ENCODE measurements around the gene NAA16. TPM values are rescaled to one million over a fixed set of nuclear protein-coding genes. Genes with fewer than 3 reads are reported as not detected.
A peak's percentile ranks its signal among the peaks of the same experiment; 100 is the strongest.

The NAA16 gene
- total RNA-seq, 2 experiments from 2014 or later, result 23.5 to 32.8 TPM

- ATAC-seq, result no peak
- CTCF ChIA-PET, result interaction anchor here (1.2 to 1.9 kb wide), 2 partner anchors 10 to 25 kb away, joined by 3 to 4 read pairs; no protein-coding TSS in a partner anchor
Measured at GRCh38 chr13:41377446-41377845, 66.4 kb downstream of the NAA16 start.

GRCh38 chr13:41382431-41382830 lies 71.4 kb downstream of the NAA16 start:
- ChIA-PET CTCF (no interaction called here), POLR2A (interaction anchor here (0.9 kb wide), 1 partner anchor 9 kb away, joined by 3 read pairs; no protein-coding TSS in a partner anchor)
- Mint-ChIP-seq H3K27ac (no peak overlapping the region), H3K27me3 (no peaks in the 10 kb centered on the region), H3K36me3 (ENCODE audit: low read depth) (peaks cover 2% of the 10 kb centered on the region), H3K4me1 (ENCODE audit: low read depth) (peaks cover 13% of the 10 kb centered on the region), H3K9me3 (no peaks in the 10 kb centered on the region), H3K4me3 (no peak overlapping the region)
- DNase-seq (no peak), ATAC-seq (no peak)
- intact Hi-C loops (cut with micrococcal nuclease), result loop anchor here (10.0 kb wide), 1 partner anchor 272 kb away; no protein-coding TSS in a partner anchor
- no peak for TF ChIP-seq CTCF (IDR thresholded peaks at IDR 0.05)

More at GRCh38 chr13:41377446-41377845, 66.4 kb downstream of the NAA16 start:
- intact Hi-C loops (cut with micrococcal nuclease), result no loop called here
- POLR2A ChIA-PET, result no interaction called here
- H3K9me3 Mint-ChIP-seq, result no peaks in the 10 kb centered on the region
- no peak overlapping the region for H3K4me3 Mint-ChIP-seq
- no peak overlapping the region for H3K27ac Mint-ChIP-seq
- no peak for DNase-seq
- H3K36me3 Mint-ChIP-seq (ENCODE audit: low read depth), result peaks cover 29% of the 10 kb centered on the region
- no peak for TF ChIP-seq CTCF (IDR thresholded peaks at IDR 0.05)
- no peaks in the 10 kb centered on the region for H3K27me3 Mint-ChIP-seq
- H3K4me1 Mint-ChIP-seq (ENCODE audit: low read depth), result peaks cover 5% of the 10 kb centered on the region

GRCh38 chr13:41383386-41383785 lies 72.3 kb downstream of the NAA16 start:
- no peak for TF ChIP-seq CTCF (IDR thresholded peaks at IDR 0.05)
- intact Hi-C loops (cut with micrococcal nuclease), result loop anchor here (10.0 kb wide), 1 partner anchor 271 kb away; no protein-coding TSS in a partner anchor
- DNase-seq (no peak), ATAC-seq (no peak)
- peaks cover 13% of the 10 kb centered on the region for H3K4me1 Mint-ChIP-seq (ENCODE audit: low read depth)
- no peaks in the 10 kb centered on the region for H3K9me3 Mint-ChIP-seq
- no peak overlapping the region for H3K27ac Mint-ChIP-seq
- no peaks in the 10 kb centered on the region for H3K36me3 Mint-ChIP-seq (ENCODE audit: low read depth)
- ChIA-PET CTCF (interaction anchor here (1.3 to 2.1 kb wide), 3 partner anchors 11 to 269 kb away, joined by 3 to 6 read pairs (median 6); no protein-coding TSS in a partner anchor), POLR2A (no interaction called here)
- H3K4me3 Mint-ChIP-seq, result no peak overlapping the region
- no peaks in the 10 kb centered on the region for H3K27me3 Mint-ChIP-seq

GRCh38 chr13:41384749-41385503 lies 73.9 kb downstream of the NAA16 start:
- ChIA-PET POLR2A (no interaction called here), CTCF (interaction anchor here (0.6 to 2.1 kb wide), 6 partner anchors 11 to 274 kb away, joined by 3 to 6 read pairs (median 3); no protein-coding TSS in a partner anchor)
- intact Hi-C loops (cut with micrococcal nuclease), result loop anchor here (10.0 kb wide), 1 partner anchor 270 kb away; no protein-coding TSS in a partner anchor
- no peak overlapping the region for H3K4me3 Mint-ChIP-seq
- no peaks in the 10 kb centered on the region for H3K36me3 Mint-ChIP-seq (ENCODE audit: low read depth)
- H3K9me3 Mint-ChIP-seq, result no peaks in the 10 kb centered on the region
- no peaks in the 10 kb centered on the region for H3K27me3 Mint-ChIP-seq
- ATAC-seq, result no peak
- H3K27ac Mint-ChIP-seq, result no peak overlapping the region
- peak; percentile 56 for TF ChIP-seq CTCF (IDR thresholded peaks at IDR 0.05)
- peaks cover 13% of the 10 kb centered on the region for H3K4me1 Mint-ChIP-seq (ENCODE audit: low read depth)
- no peak for DNase-seq

- TF ChIP-seq CTCF (IDR thresholded peaks at IDR 0.05), result no peak
- POLR2A ChIA-PET, result no interaction called here
- H3K4me1 Mint-ChIP-seq (ENCODE audit: low read depth), result peaks cover 11% of the 10 kb centered on the region
- H3K27ac Mint-ChIP-seq, result no peak overlapping the region
- ATAC-seq (no peak), DNase-seq (no peak)
- no peaks in the 10 kb centered on the region for H3K36me3 Mint-ChIP-seq (ENCODE audit: low read depth)
- CTCF ChIA-PET, result interaction anchor here (0.9 to 1.0 kb wide), 2 partner anchors 15 to 267 kb away, joined by 3 to 4 read pairs; no protein-coding TSS in a partner anchor
- H3K9me3 Mint-ChIP-seq, result no peaks in the 10 kb centered on the region
- intact Hi-C loops (cut with micrococcal nuclease), result loop anchor here (10.0 kb wide), 1 partner anchor 269 kb away; no protein-coding TSS in a partner anchor
- H3K27me3 Mint-ChIP-seq, result no peaks in the 10 kb centered on the region
- no peak overlapping the region for H3K4me3 Mint-ChIP-seq
Measured at GRCh38 chr13:41386211-41386610, 75.1 kb downstream of the NAA16 start.

All from activated CD8-positive, alpha-beta T cell treated with anti-CD3 and anti-CD28 coated beads for 36 hours (primary cell).